Coronary artery (tissue), 2 donors: ENCODE results near the gene COL20A1.

Experiments used
- DNase-seq: peaks from one replicate; pipeline ENCODE4 v3.0.0-alpha.2; 2017; ENCODE audit warnings: low spot score
- H3K27ac ChIP-seq, 2 donors: fragments of 200-600 bp; sonication (generic); one replicate each; pipeline ENCODE4 v1.5.1; 2016 to 2019
- H3K4me3 ChIP-seq: fragments of 200-600 bp; sonication (generic); 2 replicates; pipeline ENCODE4 v1.5.1; 2016; ENCODE audit warnings: mild to moderate bottlenecking, moderate library complexity
- TF ChIP-seq, protein P1 (sequence below): fragments of 200-600 bp; sonication (generic); IDR thresholded peaks from one replicate; pipeline ENCODE4 v1.5.1; 2019; ENCODE audit warnings: antibody characterized with exemption

The COL20A1 gene

DNA sequence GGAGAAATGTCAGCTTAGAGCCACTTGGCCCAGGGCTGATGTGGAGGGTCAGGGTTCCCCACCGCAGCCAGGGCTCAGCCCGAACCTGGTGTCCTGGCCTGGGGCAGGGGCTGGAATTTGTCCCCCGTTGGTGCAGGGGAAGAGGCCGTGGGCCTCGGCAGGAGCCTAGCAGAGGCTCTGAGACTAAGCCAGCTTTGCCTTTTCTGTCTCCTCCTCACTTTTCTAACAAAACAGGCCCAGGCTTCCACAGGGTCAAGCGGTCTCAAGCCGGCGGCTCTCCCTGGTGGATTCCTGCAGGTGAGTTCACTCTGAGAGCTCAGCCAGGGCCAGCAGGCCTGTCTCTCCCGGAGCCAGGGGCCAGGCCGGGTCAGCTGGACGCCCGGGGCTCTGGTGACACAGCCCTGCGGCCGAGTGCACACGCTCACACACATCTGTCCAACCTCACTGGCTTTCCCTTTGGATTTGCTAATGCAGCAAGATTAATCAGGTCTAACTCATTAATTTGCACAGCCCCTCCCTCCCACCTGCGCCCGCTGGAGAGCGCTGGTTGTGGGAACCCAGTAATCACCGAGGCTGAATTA lies 71.1 kb downstream of the COL20A1 start:
- no peak overlapping the region for H3K27ac ChIP-seq
- H3K4me3 ChIP-seq = no peak overlapping the region
- TF ChIP-seq, protein P1, sequence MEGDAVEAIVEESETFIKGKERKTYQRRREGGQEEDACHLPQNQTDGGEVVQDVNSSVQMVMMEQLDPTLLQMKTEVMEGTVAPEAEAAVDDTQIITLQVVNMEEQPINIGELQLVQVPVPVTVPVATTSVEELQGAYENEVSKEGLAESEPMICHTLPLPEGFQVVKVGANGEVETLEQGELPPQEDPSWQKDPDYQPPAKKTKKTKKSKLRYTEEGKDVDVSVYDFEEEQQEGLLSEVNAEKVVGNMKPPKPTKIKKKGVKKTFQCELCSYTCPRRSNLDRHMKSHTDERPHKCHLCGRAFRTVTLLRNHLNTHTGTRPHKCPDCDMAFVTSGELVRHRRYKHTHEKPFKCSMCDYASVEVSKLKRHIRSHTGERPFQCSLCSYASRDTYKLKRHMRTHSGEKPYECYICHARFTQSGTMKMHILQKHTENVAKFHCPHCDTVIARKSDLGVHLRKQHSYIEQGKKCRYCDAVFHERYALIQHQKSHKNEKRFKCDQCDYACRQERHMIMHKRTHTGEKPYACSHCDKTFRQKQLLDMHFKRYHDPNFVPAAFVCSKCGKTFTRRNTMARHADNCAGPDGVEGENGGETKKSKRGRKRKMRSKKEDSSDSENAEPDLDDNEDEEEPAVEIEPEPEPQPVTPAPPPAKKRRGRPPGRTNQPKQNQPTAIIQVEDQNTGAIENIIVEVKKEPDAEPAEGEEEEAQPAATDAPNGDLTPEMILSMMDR = no peak
- DNase-seq = no peak

DNA sequence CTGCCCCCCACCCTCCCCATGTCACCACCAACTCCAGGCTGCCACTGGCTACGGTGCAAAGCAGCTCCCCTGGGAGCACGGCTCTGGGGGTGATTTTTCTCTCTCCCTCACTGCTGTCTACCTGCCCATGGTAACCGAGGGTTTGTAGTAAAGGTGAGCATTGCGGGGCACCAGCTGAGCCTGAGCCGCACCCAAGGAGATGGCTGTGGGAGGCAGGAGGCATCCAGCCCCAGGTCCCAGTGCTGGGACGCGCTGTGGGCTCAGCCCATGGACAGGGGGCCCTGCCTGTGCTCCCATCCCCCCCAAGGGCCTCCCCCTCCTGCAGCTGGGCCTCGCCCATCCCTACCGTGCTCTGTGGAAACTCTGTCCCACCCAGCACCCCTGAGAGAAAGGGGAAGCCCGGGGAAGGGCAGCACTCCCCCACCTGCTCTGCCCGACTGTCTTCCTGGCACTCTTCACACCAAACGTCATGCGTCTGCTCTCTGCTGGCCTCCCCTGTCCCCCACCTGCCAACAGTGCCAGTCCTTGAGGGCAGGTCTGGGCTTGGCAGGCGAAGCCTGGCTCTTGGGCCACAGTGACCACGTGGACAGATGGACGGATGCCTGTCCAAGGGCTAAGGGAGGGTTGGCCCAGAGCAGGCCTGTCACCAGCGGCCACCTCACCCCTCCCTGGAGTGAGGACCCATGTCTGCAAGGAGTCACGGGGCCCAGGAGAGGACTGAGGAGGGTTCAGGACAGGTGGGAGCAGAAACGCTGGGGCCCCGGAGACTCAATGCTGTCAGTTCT lies 72.0 kb downstream of the COL20A1 start:
- Histone ChIP-seq H3K27ac (no peak overlapping the region), H3K4me3 (no peak overlapping the region)
- DNase-seq = no peak
- TF ChIP-seq, protein P1 = no peak

DNA sequence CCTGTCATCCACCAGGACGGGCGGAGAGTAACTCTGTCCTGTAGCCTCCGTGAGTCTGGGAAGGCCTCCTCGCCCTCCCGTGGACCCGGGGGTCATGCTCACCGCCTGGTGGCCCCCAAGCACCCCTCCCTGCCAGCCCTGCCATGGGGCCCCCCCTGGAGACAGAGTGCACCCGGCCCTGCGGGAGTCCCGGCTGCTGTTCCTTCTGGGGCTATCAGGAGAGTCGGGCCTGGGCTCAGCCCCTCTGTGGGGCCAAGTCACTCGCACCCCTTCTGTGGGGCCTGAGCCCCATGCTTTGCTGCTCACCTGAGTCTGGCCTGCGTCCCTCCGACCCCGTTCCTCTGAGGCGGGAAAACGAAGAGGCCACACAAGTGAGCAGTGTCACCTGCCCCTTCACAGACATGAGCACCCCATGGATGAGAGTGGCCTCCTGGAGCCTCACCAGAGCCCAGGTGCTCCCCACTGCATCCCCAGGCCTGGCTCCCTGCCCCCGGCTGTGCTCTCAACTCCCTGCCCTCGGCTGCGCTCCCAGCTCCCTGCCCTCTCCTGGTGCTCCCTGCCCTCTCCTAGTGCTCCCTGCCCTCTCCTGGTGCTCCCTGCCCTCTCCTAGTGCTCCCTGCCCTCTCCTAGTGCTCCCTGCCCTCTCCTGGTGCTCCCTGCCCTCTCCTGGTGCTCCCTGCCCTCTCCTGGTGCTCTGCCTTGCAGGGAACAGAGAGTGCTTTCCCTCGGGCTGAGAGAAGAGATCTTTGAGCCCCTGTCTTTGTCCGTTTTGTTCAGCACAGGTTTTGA lies 72.8 kb downstream of the COL20A1 start:
- H3K27ac ChIP-seq = no peak overlapping the region
- TF ChIP-seq, protein P1 = no peak
- H3K4me3 ChIP-seq = no peak overlapping the region
- DNase-seq = no peak

DNA sequence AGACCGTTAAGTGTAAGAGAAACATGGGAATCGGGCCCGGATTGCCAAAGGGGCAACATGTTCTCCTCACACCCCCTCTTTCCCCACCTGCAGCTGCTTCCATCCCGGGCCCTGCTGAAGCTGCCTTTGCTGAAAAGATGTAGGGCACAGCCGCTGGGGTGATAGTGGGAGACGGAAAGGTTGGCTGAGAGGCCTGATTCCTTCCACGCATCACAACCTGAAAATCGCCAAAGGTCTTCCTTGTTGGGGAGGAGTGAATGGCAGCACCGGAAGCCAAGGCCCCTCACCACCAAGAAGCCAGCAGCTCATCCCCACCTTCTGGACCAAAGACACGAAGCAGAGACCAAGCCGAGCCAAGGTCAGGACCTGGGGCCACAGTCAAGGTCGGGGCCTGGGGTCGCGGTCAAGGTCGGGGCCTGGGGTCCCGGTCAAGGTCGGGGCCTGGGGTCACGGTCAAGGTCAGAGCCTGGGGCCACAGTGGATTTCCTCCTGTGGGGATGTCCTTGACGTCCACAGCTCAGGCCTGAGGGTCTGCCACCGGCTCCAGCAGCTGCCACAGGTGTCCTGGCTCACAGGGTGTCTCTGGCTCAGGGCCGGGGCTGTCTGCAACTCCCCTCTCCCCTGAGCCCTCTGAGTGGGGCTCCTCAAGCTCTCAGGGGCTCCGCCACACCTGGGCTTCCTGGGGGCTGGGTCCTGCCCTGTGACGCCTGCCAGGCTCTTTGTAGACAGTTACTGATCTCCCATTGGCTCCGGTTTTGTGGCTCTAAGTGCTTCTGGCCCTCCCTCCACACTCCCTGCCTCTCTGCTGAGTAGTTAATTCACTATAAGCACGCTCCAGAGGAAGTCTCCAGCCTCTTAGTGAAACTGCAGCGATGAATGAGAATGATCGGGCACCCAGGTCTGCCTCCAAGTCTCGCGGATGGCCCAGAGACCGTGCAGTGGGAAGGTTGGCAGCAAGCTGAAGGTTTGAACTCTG lies 73.7 kb downstream of the COL20A1 start:
- Histone ChIP-seq H3K27ac (no peak overlapping the region), H3K4me3 (no peak overlapping the region)
- DNase-seq = no peak
- TF ChIP-seq, protein P1 = no peak

DNA sequence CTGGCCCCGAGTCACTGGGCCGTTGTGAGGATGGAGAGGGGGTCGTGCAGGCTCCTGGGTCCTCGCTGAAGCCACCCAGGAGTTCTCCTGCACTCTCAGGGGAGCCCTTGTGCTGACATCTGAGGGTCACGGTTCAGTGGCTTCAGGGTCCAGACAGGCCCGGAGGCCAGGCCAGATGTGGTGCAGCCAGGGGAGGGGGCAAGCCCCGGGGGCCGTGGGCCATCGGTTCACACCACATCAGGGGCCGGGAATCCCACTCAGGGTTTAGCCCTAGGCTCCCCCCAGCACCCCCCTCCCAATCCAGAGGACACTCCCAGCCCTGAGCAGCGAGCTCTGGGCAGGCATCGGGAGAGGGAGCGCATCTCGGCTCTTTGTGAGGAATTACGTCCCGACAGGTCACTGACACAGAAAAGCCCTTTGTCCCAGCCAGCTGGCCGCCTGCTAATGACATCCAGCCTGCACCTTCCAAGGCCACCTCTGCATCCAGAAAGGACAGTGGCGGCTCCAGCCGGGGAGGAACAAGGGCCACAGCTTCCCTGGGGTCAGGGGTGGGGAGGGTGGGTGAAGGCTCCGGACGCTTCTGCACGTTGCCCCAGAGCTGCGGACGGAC lies 74.6 kb downstream of the COL20A1 start:
- no peak overlapping the region for H3K4me3 ChIP-seq
- DNase-seq = no peak

More for the DNA sequence above, 74.6 kb downstream of the COL20A1 start:
- H3K27ac ChIP-seq = no peak overlapping the region
- TF ChIP-seq, protein P1 = no peak
